LNCAP (cell line): ENCODE results near the gene ZNF677.

Source experiments
- CTCF ChIP-seq: fragments of 450-650 bp; IDR thresholded peaks from 2 replicates; pipeline ENCODE4 v1.5.1; 2017; ENCODE audit warnings: mild to moderate bottlenecking

ZNF677 gene

GRCh38 chr19:53193535-53194222 lies 61.0 kb downstream of the ZNF677 start:
- no peak for TF ChIP-seq CTCF

- no peak for TF ChIP-seq CTCF
These were observed 61.7 kb downstream of the ZNF677 start, which contains the start of gene ZNF665 for GRCh38 chr19:53192771-53193534. ZNF665 (minus strand) TSS chr19:53193358; CDS start chr19:53182898, 10,460 bp downstream.

- no peak for TF ChIP-seq CTCF
These were observed 64.4 kb downstream of the ZNF677 start for GRCh38 chr19:53190253-53190652.
